OCI-M2 (cell line): ENCODE data around the gene CHRNA9.

Source experiments
- DNase-seq: peaks from one replicate; lab custom pipeline; 2025; ENCODE audit not compliant: unreplicated experiment; lab: John Stamatoyannopoulos, UW

Gene CHRNA9

GRCh38 chr4:40308528-40309122 lies 26.5 kb upstream of the CHRNA9 start:
- DNase-seq: no peak

- no peak for DNase-seq
These were observed 25.8 kb upstream of the CHRNA9 start for GRCh38 chr4:40309250-40309774.

- DNase-seq: no peak
These were observed 24.9 kb upstream of the CHRNA9 start for GRCh38 chr4:40310225-40310624.

GRCh38 chr4:40311811-40312346 lies 23.3 kb upstream of the CHRNA9 start:
- no peak for DNase-seq

- DNase-seq: no peak
These were observed 20.2 kb upstream of the CHRNA9 start for GRCh38 chr4:40314951-40315350.

GRCh38 chr4:40316333-40316781 lies 18.8 kb upstream of the CHRNA9 start:
- no peak for DNase-seq

- no peak for DNase-seq
These were observed 18.1 kb upstream of the CHRNA9 start for GRCh38 chr4:40316782-40317635.

GRCh38 chr4:40317916-40318658 lies 17.0 kb upstream of the CHRNA9 start:
- no peak for DNase-seq

GRCh38 chr4:40321574-40322275 lies 13.4 kb upstream of the CHRNA9 start:
- no peak for DNase-seq

- no peak for DNase-seq
These were observed 12.3 kb upstream of the CHRNA9 start for GRCh38 chr4:40322811-40323210.

- DNase-seq: no peak
These were observed 11.3 kb upstream of the CHRNA9 start for GRCh38 chr4:40323866-40324265.

GRCh38 chr4:40325406-40326019 lies 9.6 kb upstream of the CHRNA9 start:
- DNase-seq: no peak

- no peak for DNase-seq
These were observed 7.8 kb upstream of the CHRNA9 start for GRCh38 chr4:40327340-40327739.

GRCh38 chr4:40328383-40328782 lies 6.8 kb upstream of the CHRNA9 start:
- DNase-seq: no peak

- no peak for DNase-seq
These were observed 5.3 kb upstream of the CHRNA9 start for GRCh38 chr4:40329805-40330204.

- no peak for DNase-seq
These were observed 4.6 kb upstream of the CHRNA9 start for GRCh38 chr4:40330536-40330935.

- DNase-seq: no peak
These were observed 3.9 kb upstream of the CHRNA9 start for GRCh38 chr4:40331101-40331745.

GRCh38 chr4:40331961-40332360 lies 3.2 kb upstream of the CHRNA9 start:
- no peak for DNase-seq

GRCh38 chr4:40333921-40334352 lies 1.2 kb upstream of the CHRNA9 start:
- DNase-seq: no peak

GRCh38 chr4:40335525-40335894 lies 377 bp downstream of the CHRNA9 start:
- no peak for DNase-seq
